Stimulated activated CD8-positive, alpha-beta memory T cell treated with anti-CD3 and anti-CD28 coated beads, Interleukin-2, amount 100 ng/mL, for 48 hours (primary cell): ENCODE data around the gene MSLN.

Experiments used
- DNase-seq, 2 donors: peaks; one replicate each; pipeline ENCODE4 v3.0.0-alpha.2; 2020; ENCODE audit warnings: low read depth in 2 of 2

The MSLN gene

GRCh38 chr16:791131-791530 is 30.6 kb downstream of the MSLN start:
- DNase-seq, result no peak

- DNase-seq, result no peak
Measured at GRCh38 chr16:792221-792995, 31.9 kb downstream of the MSLN start.

- DNase-seq, result no peak
Measured at GRCh38 chr16:793414-793813, 32.9 kb downstream of the MSLN start.

- DNase-seq, result no peak
Measured at GRCh38 chr16:794091-794822, 33.7 kb downstream of the MSLN start.

- no peak for DNase-seq
Measured at GRCh38 chr16:794853-795466, 34.4 kb downstream of the MSLN start.

- no peak for DNase-seq
Measured at GRCh38 chr16:795580-796229, 35.2 kb downstream of the MSLN start.

GRCh38 chr16:796296-797119 is 36.0 kb downstream of the MSLN start:
- no peak for DNase-seq

GRCh38 chr16:797120-797420 is 36.5 kb downstream of the MSLN start:
- peak in 1 of 2 donors; percentile 24 for DNase-seq

GRCh38 chr16:797686-798085 is 37.2 kb downstream of the MSLN start:
- DNase-seq, result no peak

- DNase-seq, result no peak
Measured at GRCh38 chr16:798666-799065, 38.1 kb downstream of the MSLN start.

GRCh38 chr16:799111-799947 is 38.8 kb downstream of the MSLN start:
- DNase-seq, result no peak

GRCh38 chr16:799948-800833 is 39.7 kb downstream of the MSLN start, which contains the start of gene GNG13:
Gene GNG13, minus strand, starts transcription at chr16:800734. Its CDS starts 1,657 bp downstream, at chr16:799077.
- no peak for DNase-seq

GRCh38 chr16:800834-801511 is 40.4 kb downstream of the MSLN start:
- no peak for DNase-seq

GRCh38 chr16:801584-802363 is 41.2 kb downstream of the MSLN start:
- no peak for DNase-seq

- DNase-seq, result no peak
Measured at GRCh38 chr16:802461-802860, 41.9 kb downstream of the MSLN start.

- DNase-seq, result no peak
Measured at GRCh38 chr16:802914-803753, 42.6 kb downstream of the MSLN start.

GRCh38 chr16:803754-804080 is 43.2 kb downstream of the MSLN start:
- DNase-seq, result no peak
